WTC11 (cell line): ENCODE data around the gene CIT. TPM values are rescaled to one million over a fixed set of nuclear protein-coding genes. Genes with fewer than 3 reads are reported as not detected.
"Not testable (repeated sequence)": the region's sequence is repeated elsewhere in the genome, so short reads cannot be mapped to it uniquely, and the experiment has no call there.

Experiments used
- ATAC-seq: fragments of 200-7000 bp; cut with Tn5 transposase; 2 replicates; pipeline ENCODE4 v1.10.0; 2021; ENCODE audit warnings: mild to moderate bottlenecking, moderate library complexity
- CTCF ChIA-PET: fragments of 300-600 bp; sonication (Branson Sonifier 250); formaldehyde crosslinking; loops from one replicate; lab custom pipeline; 2021; ENCODE audit warnings: antibody characterized with exemption; lab: Charles Lee
- POLR2A ChIA-PET: fragments of 350-600 bp; sonication (Branson Sonifier 250); formaldehyde crosslinking; loops from one replicate; lab custom pipeline; 2021; ENCODE audit warnings: antibody characterized with exemption; lab: Charles Lee
- DNase-seq: peaks from one replicate; pipeline ENCODE4 v3.0.0; 2021; ENCODE audit warnings: low spot score
- H3K27ac Mint-ChIP-seq: 2 replicates; pipeline ENCODE4 v1.8.0; 2021; ENCODE audit warnings: mixed read lengths
- H3K27me3 Mint-ChIP-seq: 2 replicates; pipeline ENCODE4 v1.8.0; 2021; ENCODE audit warnings: low read depth, mild to moderate bottlenecking, moderate library complexity, mixed read lengths
- H3K36me3 Mint-ChIP-seq: 2 replicates; pipeline ENCODE4 v1.8.0; 2021; ENCODE audit warnings: mixed read lengths
- H3K4me1 Mint-ChIP-seq: 2 replicates; pipeline ENCODE4 v1.8.0; 2022; ENCODE audit warnings: mixed read lengths
- H3K4me3 Mint-ChIP-seq: 2 replicates; pipeline ENCODE4 v1.8.0; 2021; ENCODE audit warnings: mild to moderate bottlenecking, moderate library complexity, mixed read lengths
- H3K9me3 Mint-ChIP-seq: 2 replicates; pipeline ENCODE4 v1.8.0; 2021; ENCODE audit warnings: mixed read lengths
- ARID4B ChIP-seq: sonication (generic); formaldehyde crosslinking; IDR thresholded peaks from 2 replicates; pipeline ENCODE4 v1.8.0; 2023; ENCODE audit warnings: missing genetic modification reagents, mild to moderate bottlenecking, borderline replicate concordance
- CBFB ChIP-seq: sonication (generic); formaldehyde crosslinking; IDR thresholded peaks from 2 replicates; pipeline ENCODE4 v1.8.1; 2022; ENCODE audit warnings: mild to moderate bottlenecking, low read depth, missing genetic modification reagents
- E2F5 ChIP-seq: sonication (generic); formaldehyde crosslinking; IDR thresholded peaks from 2 replicates; pipeline ENCODE4 v1.8.1; 2022; ENCODE audit warnings: mild to moderate bottlenecking, moderate library complexity, missing genetic modification reagents
- ELF4 ChIP-seq: sonication (generic); formaldehyde crosslinking; IDR thresholded peaks from 2 replicates; pipeline ENCODE4 v1.8.1; 2022; ENCODE audit warnings: low read depth, mild to moderate bottlenecking, moderate library complexity, missing genetic modification reagents
- HMGA2 ChIP-seq: fragments of 250-450 bp; sonication (Bioruptor Pico); IDR thresholded peaks from 2 replicates; pipeline ENCODE4 v1.4.0; 2021; ENCODE audit warnings: mild to moderate bottlenecking, moderate library complexity
- IRF2 ChIP-seq: sonication (generic); formaldehyde crosslinking; IDR thresholded peaks from 2 replicates; pipeline ENCODE4 v1.8.0; 2022; ENCODE audit warnings: low read depth, missing genetic modification reagents, borderline replicate concordance
- JAZF1 ChIP-seq: fragments of 250-450 bp; sonication (Bioruptor Pico); IDR thresholded peaks from 2 replicates; pipeline ENCODE4 v1.9.0; 2021; ENCODE audit warnings: moderate library complexity, mild to moderate bottlenecking, inconsistent platforms
- NR2C2 ChIP-seq: sonication (generic); formaldehyde crosslinking; IDR thresholded peaks from 2 replicates; pipeline ENCODE4 v1.8.0; 2022; ENCODE audit warnings: mild to moderate bottlenecking, missing genetic modification reagents
- RELA ChIP-seq: sonication (generic); formaldehyde crosslinking; IDR thresholded peaks from 2 replicates; pipeline ENCODE4 v1.8.1; 2022; ENCODE audit warnings: missing genetic modification reagents, mild to moderate bottlenecking, borderline replicate concordance
- RORB ChIP-seq: fragments of 250-450 bp; sonication (Bioruptor Pico); IDR thresholded peaks from 2 replicates; pipeline ENCODE4 v1.9.0; 2021; ENCODE audit warnings: mild to moderate bottlenecking
- SOX15 ChIP-seq: fragments of 250-450 bp; sonication (Bioruptor Pico); IDR thresholded peaks from 2 replicates; pipeline ENCODE4 v1.9.0; 2021; ENCODE audit warnings: mild to moderate bottlenecking
- TEAD4 ChIP-seq: sonication (generic); formaldehyde crosslinking; IDR thresholded peaks from 2 replicates; pipeline ENCODE4 v1.8.0; 2022; ENCODE audit warnings: mild to moderate bottlenecking, missing genetic modification reagents
- ZNF263 ChIP-seq: sonication (generic); formaldehyde crosslinking; IDR thresholded peaks from 2 replicates; pipeline ENCODE4 v1.8.1; 2022; ENCODE audit warnings: low read depth, mild to moderate bottlenecking, moderate library complexity, missing genetic modification reagents
- ZNF416 ChIP-seq: fragments of 250-450 bp; sonication (Bioruptor Pico); IDR thresholded peaks from 2 replicates; pipeline ENCODE4 v1.9.0; 2021; ENCODE audit warnings: mild to moderate bottlenecking, inconsistent platforms
- ZNF512 ChIP-seq: sonication (generic); formaldehyde crosslinking; IDR thresholded peaks from 2 replicates; pipeline ENCODE4 v1.8.1; 2022; ENCODE audit warnings: missing genetic modification reagents, borderline replicate concordance
- total RNA-seq: library from RNA; stranded (reverse); gene quantifications from 3 replicates; pipeline ENCODE4 v1.2.3, GENCODE V29; 2021
- TF ChIP-seq, protein P1 (sequence below): sonication (generic); formaldehyde crosslinking; IDR thresholded peaks from 2 replicates; pipeline ENCODE4 v1.8.0; 2022; ENCODE audit warnings: mild to moderate bottlenecking, missing genetic modification reagents
- TF ChIP-seq, protein P2 (sequence below): sonication (generic); formaldehyde crosslinking; IDR thresholded peaks from 2 replicates; pipeline ENCODE4 v1.8.1; 2023; ENCODE audit warnings: mild to moderate bottlenecking, missing genetic modification reagents

The CIT gene
- total RNA-seq, 1 experiment from 2014 or later: 65.4 TPM

- no peaks in the 10 kb centered on the region for H3K27me3 Mint-ChIP-seq
- ChIA-PET POLR2A (no interaction called here), CTCF (no interaction called here)
- H3K4me1 Mint-ChIP-seq: no peaks in the 10 kb centered on the region
- H3K9me3 Mint-ChIP-seq: peaks cover 8% of the 10 kb centered on the region
- H3K36me3 Mint-ChIP-seq: no peaks in the 10 kb centered on the region
- H3K27ac Mint-ChIP-seq: no peak overlapping the region
- ATAC-seq (no peak), DNase-seq (no peak)
- H3K4me3 Mint-ChIP-seq: no peak overlapping the region
- no peak for TF ChIP-seq JAZF1 (CRISPR knock-in tag)
- TF ChIP-seq, all 79 proteins: peak for 0
These were observed 17.8 kb upstream of the CIT start for GRCh38 chr12:119894916-119895315.

- DNase-seq, H3K4me3 Mint-ChIP-seq, H3K36me3 Mint-ChIP-seq, H3K27me3 Mint-ChIP-seq, H3K27ac Mint-ChIP-seq, H3K4me1 Mint-ChIP-seq, POLR2A ChIA-PET, ATAC-seq: not testable (repeated sequence)
- CTCF ChIA-PET: interaction anchor here (0.6 kb wide), 1 partner anchor 86 kb away, joined by 3 read pairs; no protein-coding TSS in a partner anchor
- peaks cover 12% of the 10 kb centered on the region for H3K9me3 Mint-ChIP-seq
These were observed 15.5 kb upstream of the CIT start for GRCh38 chr12:119892611-119893010.

GRCh38 chr12:119885549-119885948, 8.4 kb upstream of the CIT start:
- H3K4me3 Mint-ChIP-seq: no peak overlapping the region
- TF ChIP-seq RELA (CRISPR knock-in tag) (no peak), NR2C2 (no peak), TEAD4 (CRISPR knock-in tag) (no peak), ZNF512 (CRISPR knock-in tag) (no peak), HMGA2 (CRISPR knock-in tag) (no peak), E2F5 (CRISPR knock-in tag) (no peak), ARID4B (CRISPR knock-in tag) (no peak), ZNF263 (CRISPR knock-in tag) (no peak), ELF4 (CRISPR knock-in tag) (no peak), SOX15 (CRISPR knock-in tag) (no peak), ZNF416 (CRISPR knock-in tag) (no peak), CBFB (no peak), IRF2 (CRISPR knock-in tag) (no peak), RORB (CRISPR knock-in tag) (no peak)
- TF ChIP-seq, protein P1, sequence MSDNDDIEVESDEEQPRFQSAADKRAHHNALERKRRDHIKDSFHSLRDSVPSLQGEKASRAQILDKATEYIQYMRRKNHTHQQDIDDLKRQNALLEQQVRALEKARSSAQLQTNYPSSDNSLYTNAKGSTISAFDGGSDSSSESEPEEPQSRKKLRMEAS (CRISPR knock-in tag): no peak
- TF ChIP-seq, protein P2, sequence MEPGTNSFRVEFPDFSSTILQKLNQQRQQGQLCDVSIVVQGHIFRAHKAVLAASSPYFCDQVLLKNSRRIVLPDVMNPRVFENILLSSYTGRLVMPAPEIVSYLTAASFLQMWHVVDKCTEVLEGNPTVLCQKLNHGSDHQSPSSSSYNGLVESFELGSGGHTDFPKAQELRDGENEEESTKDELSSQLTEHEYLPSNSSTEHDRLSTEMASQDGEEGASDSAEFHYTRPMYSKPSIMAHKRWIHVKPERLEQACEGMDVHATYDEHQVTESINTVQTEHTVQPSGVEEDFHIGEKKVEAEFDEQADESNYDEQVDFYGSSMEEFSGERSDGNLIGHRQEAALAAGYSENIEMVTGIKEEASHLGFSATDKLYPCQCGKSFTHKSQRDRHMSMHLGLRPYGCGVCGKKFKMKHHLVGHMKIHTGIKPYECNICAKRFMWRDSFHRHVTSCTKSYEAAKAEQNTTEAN: no peak
- TF ChIP-seq, all 79 proteins: peak for 0
- H3K9me3 Mint-ChIP-seq: peaks cover 8% of the 10 kb centered on the region
- no peak overlapping the region for H3K27ac Mint-ChIP-seq
- CTCF ChIA-PET: no interaction called here
- ATAC-seq (no peak), DNase-seq (no peak)
- no peaks in the 10 kb centered on the region for H3K36me3 Mint-ChIP-seq
- peaks cover 9% of the 10 kb centered on the region for H3K27me3 Mint-ChIP-seq
- POLR2A ChIA-PET: no interaction called here
- no peaks in the 10 kb centered on the region for H3K4me1 Mint-ChIP-seq

- H3K27ac Mint-ChIP-seq, ATAC-seq, H3K4me3 Mint-ChIP-seq, DNase-seq, H3K4me1 Mint-ChIP-seq, H3K36me3 Mint-ChIP-seq, H3K27me3 Mint-ChIP-seq, POLR2A ChIA-PET, H3K9me3 Mint-ChIP-seq: not testable (repeated sequence)
- CTCF ChIA-PET: interaction anchor here (0.7 kb wide), 1 partner anchor 1022 kb away, joined by 4 read pairs; no protein-coding TSS in a partner anchor
These were observed 6.7 kb upstream of the CIT start for GRCh38 chr12:119883791-119884190.
